HepG2 (cell line): Measurements from ENCODE around the gene NENF. TPM values are rescaled to one million over a fixed set of nuclear protein-coding genes. Genes with fewer than 3 reads are reported as not detected.

ENCODE experiments used
- ATAC-seq: fragments of 200-7000 bp; cut with Tn5 transposase; 3 replicates; pipeline ENCODE4 v1.9.1; 2020; ENCODE audit warnings: mild to moderate bottlenecking, moderate library complexity
- BruUV-seq: library from RNA; stranded (reverse); fragments of 400-500 nt; replicated peaks from 2 replicates; lab custom pipeline; 2021; lab: Mats Ljungman, UMichigan
- CTCF ChIA-PET: fragments of 300-600 bp; formaldehyde crosslinking; extraction: SDS; loops from one replicate; lab custom pipeline; 2021; ENCODE audit warnings: low total read pairs, inconsistent platforms, low intra/inter-chr PET ratio; lab: Yijun Ruan, JAX
- POLR2A ChIA-PET: fragments of 350-600 bp; sonication (Branson Sonifier 250); formaldehyde crosslinking; loops from one replicate; lab custom pipeline; 2020; ENCODE audit warnings: antibody characterized with exemption, inconsistent platforms; lab: Yijun Ruan, JAX
- DNase-seq: peaks from one replicate; pipeline ENCODE4 v3.0.0-alpha.2; 2015; ENCODE audit warnings: low spot score
- FAIRE-seq: peaks from 3 replicates; lab custom pipeline; 2011; peaks lifted over from hg19 to GRCh38; lab: Jason Lieb, UNC
- H2AFZ ChIP-seq: one replicate; pipeline ENCODE4 v1.6.1; 2011; ENCODE audit warnings: low read length, inconsistent platforms
- H3K27ac ChIP-seq: fragments of 300-600 bp; 3 replicates; pipeline ENCODE4 v1.8.0; 2011; ENCODE audit warnings: mixed run types, mild to moderate bottlenecking, mixed read lengths, low read length, inconsistent platforms; ENCODE audit not compliant: insufficient read depth; ENCODE audit errors: extremely low read length
- H3K27me3 ChIP-seq, 2 experiments: fragments of 200-600 bp in 1 of 2; 2 replicates in 1 of 2; 3 replicates in 1 of 2; pipeline versions ENCODE4 v1.6.0 to v1.8.0; 2011; ENCODE audit warnings: low read length in 2 of 2, mild to moderate bottlenecking in 2 of 2, moderate library complexity in 2 of 2, inconsistent platforms in 1 of 2; ENCODE audit not compliant: insufficient read depth in 2 of 2, control insufficient read depth in 1 of 2
- H3K36me3 ChIP-seq, 2 experiments: fragments of 200-600 bp in 1 of 2; replicated peaks in 1 of 2; 2 replicates in 1 of 2; 3 replicates in 1 of 2; pipeline versions ENCODE4 v1.5.1 to v1.8.0; 2011; ENCODE audit warnings: low read length in 2 of 2, inconsistent platforms in 1 of 2; ENCODE audit not compliant: insufficient read depth in 2 of 2, control insufficient read depth in 1 of 2
- H3K4me1 ChIP-seq: 2 replicates; pipeline ENCODE4 v1.5.1; 2012; ENCODE audit warnings: low read length, inconsistent platforms; ENCODE audit not compliant: insufficient read depth
- H3K4me2 ChIP-seq: 2 replicates; pipeline ENCODE4 v1.6.0; 2011; ENCODE audit warnings: low read depth, low read length, inconsistent platforms
- H3K4me3 ChIP-seq, 3 experiments: fragments of 200-600 bp in 1 of 3; sonication (generic), shearing (Covaris generic) in 1 of 3; replicated peaks in 1 of 3; 2 replicates each; pipeline ENCODE4 v1.5.1; 2011 to 2016; ENCODE audit warnings: low read length in 3 of 3, inconsistent platforms in 2 of 3, low read depth in 2 of 3, mild to moderate bottlenecking in 2 of 3, control low read depth in 1 of 3, mixed read lengths in 1 of 3; ENCODE audit not compliant: insufficient read depth in 1 of 3
- H3K79me2 ChIP-seq: one replicate; pipeline ENCODE4 v1.6.1; 2011; ENCODE audit warnings: low read length, inconsistent platforms; ENCODE audit not compliant: insufficient read depth
- H3K9ac ChIP-seq: 2 replicates; pipeline ENCODE4 v1.6.0; 2011; ENCODE audit warnings: mild to moderate bottlenecking, low read depth, low read length, inconsistent platforms; ENCODE audit not compliant: insufficient read depth
- H3K9me3 ChIP-seq: 2 replicates; pipeline ENCODE4 v1.5.1; 2012; ENCODE audit warnings: mild to moderate bottlenecking, low read length
- H4K20me1 ChIP-seq: 2 replicates; pipeline ENCODE4 v1.6.0; 2011; ENCODE audit warnings: inconsistent platforms, mild to moderate bottlenecking, low read length, moderate library complexity; ENCODE audit not compliant: insufficient read depth
- CBX5 ChIP-seq: sonication (generic); formaldehyde crosslinking; IDR thresholded peaks from 2 replicates; pipeline ENCODE4 v1.4.0; 2020; ENCODE audit warnings: missing genetic modification reagents, borderline replicate concordance
- DMAP1 ChIP-seq: IDR thresholded peaks from 2 replicates; pipeline ENCODE4 v1.6.1; 2016
- E2F1 ChIP-seq: sonication (generic); formaldehyde crosslinking; IDR thresholded peaks from 2 replicates; pipeline ENCODE4 v1.5.0; 2020; ENCODE audit warnings: missing genetic modification reagents
- NCOA5 ChIP-seq: sonication (generic); formaldehyde crosslinking; IDR thresholded peaks from 2 replicates; pipeline ENCODE4 v1.4.0; 2020; ENCODE audit warnings: missing genetic modification reagents
- RFX1 ChIP-seq: fragments of 450-650 bp; IDR thresholded peaks from 2 replicates; pipeline ENCODE4 v1.6.1; 2017
- ZBTB40 ChIP-seq, 2 experiments: fragments of 450-650 bp in 1 of 2; sonication (generic) in 1 of 2; formaldehyde crosslinking in 1 of 2; IDR thresholded peaks; 2 replicates each; pipeline versions ENCODE4 v1.6.1 to v1.8.0; 2016 to 2022; ENCODE audit warnings: antibody characterized with exemption in 1 of 2, mild to moderate bottlenecking in 1 of 2, missing genetic modification reagents in 1 of 2
- ZFP36 ChIP-seq: fragments of 150-350 bp; IDR thresholded peaks from 2 replicates; pipeline ENCODE4 v1.6.1; 2018; ENCODE audit warnings: borderline replicate concordance, low read length, low read depth; ENCODE audit not compliant: partially characterized antibody
- ZNF432 ChIP-seq: sonication (generic); formaldehyde crosslinking; IDR thresholded peaks from 2 replicates; pipeline ENCODE4 v1.5.0; 2020; ENCODE audit warnings: missing genetic modification reagents, mild to moderate bottlenecking, borderline replicate concordance
- ZNF792 ChIP-seq: IDR thresholded peaks from 2 replicates; pipeline ENCODE4 v1.6.1; 2016
- WGBS: methylation state at CpG from one replicate; pipeline ENCODE4 v1.1.6; 2017; ENCODE audit warnings: low lambda C conversion rate; 5-methylcytosine and 5-hydroxymethylcytosine counted together
- in situ Hi-C: cut with HindIII; loops from 2 replicates; pipeline ENCODE4 v1.10.0; 2017; ENCODE audit warnings: low pct_unique_long_range_greater_than_20kb; ENCODE audit not compliant: extremely low pct_ligation_motif_present
- intact Hi-C: fragments of 100-400 bp; cut with micrococcal nuclease; formaldehyde crosslinking; loops from one replicate; pipeline ENCODE4 v1.10.0; 2022; ENCODE audit not compliant: unreplicated experiment
- polyA plus RNA-seq, 8 experiments: library from polyadenylated mRNA; depleted of rRNA in 3 of 8; stranded (reverse) in 7 of 8; unstranded in 1 of 8; fragments of >200 nt; fragmentation: Illumina TruSeq in 4 of 8; extraction: Trizol in 4 of 8; gene quantifications; 2 replicates each; pipeline versions ENCODE4 v1.2.1 to v1.2.3, GENCODE V29; 2011 to 2016; ENCODE audit warnings: low read depth in 4 of 8, missing spikeins in 1 of 8, mixed read lengths in 1 of 8; ENCODE audit not compliant: insufficient read depth in 1 of 8
- total RNA-seq, 5 experiments: library from RNA; depleted of rRNA; stranded (reverse); fragments of >200 nt; fragmentation: Illumina TruSeq; extraction: Trizol; gene quantifications; 2 replicates each; pipeline ENCODE4 v1.2.3, GENCODE V29; 2016; ENCODE audit warnings: low read depth in 1 of 5
- TF ChIP-seq, protein P1 (sequence below): sonication (generic); formaldehyde crosslinking; IDR thresholded peaks from 2 replicates; pipeline ENCODE4 v1.4.0; 2020; ENCODE audit warnings: missing genetic modification reagents, borderline replicate concordance

The NENF gene
- total and polyA plus RNA-seq, 2 of the 13 experiments (the other 11 are each of a cell fraction or from before 2014, with no cell fraction given), result 31.7 to 40.4 TPM

GRCh38 chr1:212414328-212415106 lies 18.2 kb upstream of the NENF start, which contains the start of gene PACC1:
PACC1 (minus strand) TSS chr1:212414886; CDS start chr1:212414757, 129 bp downstream.
- no peaks in the 10 kb centered on the region for H4K20me1 ChIP-seq
- peaks cover 42% of the 10 kb centered on the region for H3K4me1 ChIP-seq
- peaks cover 6 to 8% of the 10 kb centered on the region in 2 experiments; a peak in 3 of 5 replicates for H3K36me3 ChIP-seq
- FAIRE-seq, result peak; percentile 80
- 0% methylated on average over 4 of the region's 74 CpGs for WGBS
- peaks cover 11% of the 10 kb centered on the region for H3K79me2 ChIP-seq
- H3K9me3 ChIP-seq, result no peaks in the 10 kb centered on the region
- peak within 1 kb of the TSS; percentile 55 for H3K9ac ChIP-seq
- ChIA-PET POLR2A (interaction anchor here (1.2 kb wide), 1 partner anchor 194 kb away, joined by 4 read pairs; the partner anchor contains the start of gene ATF3), CTCF (interaction anchor here (0.7 kb wide), 1 partner anchor 12 kb away, joined by 3 read pairs; no protein-coding TSS in a partner anchor)
- peak within 1 kb of the TSS; percentile 92 for H3K4me2 ChIP-seq
- peaks cover 1 to 5% of the 10 kb centered on the region in 2 experiments; a peak in 1 of 5 replicates for H3K27me3 ChIP-seq
- H2AFZ ChIP-seq, result peak within 1 kb of the TSS; percentile 92
- no TSS peak for BruUV-seq
- peak within 1 kb of the TSS; percentile 73 to 87 (median 78) for H3K4me3 ChIP-seq
- H3K27ac ChIP-seq, result no peak within 1 kb of the TSS
- DNase-seq, result peak; percentile 89
- intact Hi-C loops, result no loop called here
- ATAC-seq, result peak; percentile 95
- in situ Hi-C loops, result no loop called here
- TF ChIP-seq RFX1 (no peak), CBX5 (CRISPR knock-in tag) (no peak), ZBTB40 (IDR thresholded peaks at IDR 0.05) (no peak), ZBTB40 (CRISPR knock-in tag; IDR thresholded peaks at IDR 0.05) (peak; percentile 60; the same call in 1 of the 2 replicates), DMAP1 (CRISPR knock-in tag) (no peak), ZNF792 (CRISPR knock-in tag) (peak; percentile 34; the same call in 1 of the 2 replicates), E2F1 (CRISPR knock-in tag) (no peak), ZFP36 (no peak), ZNF432 (no peak), NCOA5 (CRISPR knock-in tag) (no peak)
- TF ChIP-seq, protein P1, sequence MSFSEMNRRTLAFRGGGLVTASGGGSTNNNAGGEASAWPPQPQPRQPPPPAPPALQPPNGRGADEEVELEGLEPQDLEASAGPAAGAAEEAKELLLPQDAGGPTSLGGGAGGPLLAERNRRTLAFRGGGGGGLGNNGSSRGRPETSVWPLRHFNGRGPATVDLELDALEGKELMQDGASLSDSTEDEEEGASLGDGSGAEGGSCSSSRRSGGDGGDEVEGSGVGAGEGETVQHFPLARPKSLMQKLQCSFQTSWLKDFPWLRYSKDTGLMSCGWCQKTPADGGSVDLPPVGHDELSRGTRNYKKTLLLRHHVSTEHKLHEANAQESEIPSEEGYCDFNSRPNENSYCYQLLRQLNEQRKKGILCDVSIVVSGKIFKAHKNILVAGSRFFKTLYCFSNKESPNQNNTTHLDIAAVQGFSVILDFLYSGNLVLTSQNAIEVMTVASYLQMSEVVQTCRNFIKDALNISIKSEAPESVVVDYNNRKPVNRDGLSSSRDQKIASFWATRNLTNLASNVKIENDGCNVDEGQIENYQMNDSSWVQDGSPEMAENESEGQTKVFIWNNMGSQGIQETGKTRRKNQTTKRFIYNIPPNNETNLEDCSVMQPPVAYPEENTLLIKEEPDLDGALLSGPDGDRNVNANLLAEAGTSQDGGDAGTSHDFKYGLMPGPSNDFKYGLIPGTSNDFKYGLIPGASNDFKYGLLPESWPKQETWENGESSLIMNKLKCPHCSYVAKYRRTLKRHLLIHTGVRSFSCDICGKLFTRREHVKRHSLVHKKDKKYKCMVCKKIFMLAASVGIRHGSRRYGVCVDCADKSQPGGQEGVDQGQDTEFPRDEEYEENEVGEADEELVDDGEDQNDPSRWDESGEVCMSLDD (CRISPR knock-in tag), result no peak
